ENCODE results near the gene GPR153. TPM values are rescaled to one million over a fixed set of nuclear protein-coding genes. Genes with fewer than 3 reads are reported as not detected.

GPR153 gene
- total and polyA plus RNA-seq, 2 of the 13 experiments (the other 11 are each of a cell fraction or from before 2014, with no cell fraction given) = 0.22 to 0.31 TPM

DNA sequence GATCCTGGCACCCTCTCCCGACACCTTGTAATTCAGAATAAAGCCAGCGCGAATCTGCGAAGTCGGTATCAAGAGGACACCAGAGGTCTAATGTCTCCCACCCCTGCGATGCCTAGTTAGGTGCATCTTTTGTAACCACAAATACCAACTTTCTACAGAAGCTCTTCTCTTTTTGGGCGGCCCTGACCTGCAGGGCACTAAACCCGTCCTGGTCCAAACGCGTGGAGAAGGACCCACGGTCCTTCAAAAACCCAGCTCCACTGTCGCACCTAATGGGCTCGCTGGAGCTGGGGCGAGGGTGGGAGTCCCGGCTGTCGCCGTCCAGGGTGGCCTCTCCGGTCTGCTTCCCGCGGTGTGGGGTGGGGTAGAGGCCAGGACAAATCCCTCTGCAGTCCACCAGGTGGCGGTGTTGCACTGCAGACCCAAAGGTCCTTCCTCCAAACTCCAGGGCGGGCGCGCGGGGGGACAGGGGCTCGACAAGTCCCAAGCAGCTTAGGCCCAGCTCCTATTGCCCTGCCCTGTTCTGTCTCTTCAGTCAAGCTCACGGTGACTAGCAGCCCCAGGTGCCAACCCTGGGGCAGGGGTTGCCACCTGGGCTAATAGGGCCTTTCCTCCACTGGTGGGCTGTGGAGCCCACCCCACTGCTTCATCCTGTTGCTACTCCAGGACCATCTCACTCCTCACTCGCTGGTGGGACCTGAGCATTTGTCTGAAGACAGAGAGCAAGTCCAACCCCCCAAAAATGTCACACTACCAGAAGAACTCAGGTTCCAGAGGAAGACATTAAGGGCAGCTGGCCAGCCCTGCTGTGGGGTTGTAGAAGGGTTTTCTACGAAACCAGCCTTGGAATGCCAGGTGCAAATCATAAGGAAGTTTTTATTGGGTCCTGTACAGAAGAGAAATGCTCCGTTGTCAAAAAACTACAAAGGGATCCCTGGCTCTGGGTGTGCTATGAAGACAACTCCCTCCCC is 14.1 kb downstream of the GPR153 start (continued):
- TF ChIP-seq ZNF281 (CRISPR knock-in tag; IDR thresholded peaks at IDR 0.05; ENCODE audit: borderline replicate concordance) (no peak), SKI (IDR thresholded peaks at IDR 0.05; ENCODE audit: partially characterized antibody) (no peak), AGO1 (IDR thresholded peaks at IDR 0.05; ENCODE audit: low read depth, low read length, poor library complexity, severe bottlenecking) (peak; percentile 37), ISL2 (CRISPR knock-in tag; IDR thresholded peaks at IDR 0.05) (0 out of 2 replicates have a peak, but pooled peaks have one; percentile 21), HOXA9 (CRISPR knock-in tag; IDR thresholded peaks at IDR 0.05; ENCODE audit: borderline replicate concordance) (no peak), ZNF282 (IDR thresholded peaks at IDR 0.05; ENCODE audit: partially characterized antibody) (no peak), DPF2 (CRISPR knock-in tag; IDR thresholded peaks at IDR 0.05; ENCODE audit: borderline replicate concordance, low read depth) (no peak), ZBTB10 (CRISPR knock-in tag; IDR thresholded peaks at IDR 0.05; ENCODE audit: borderline replicate concordance) (no peak), ZNF770 (CRISPR knock-in tag; IDR thresholded peaks at IDR 0.05) (no peak), KMT2A (CRISPR knock-in tag; IDR thresholded peaks at IDR 0.05) (no peak), RARA (CRISPR knock-in tag; IDR thresholded peaks at IDR 0.05) (no peak), MXI1 (IDR thresholded peaks at IDR 0.05; ENCODE audit: borderline replicate concordance, low read depth, low read length) (no peak)
- TF ChIP-seq, protein P1, sequence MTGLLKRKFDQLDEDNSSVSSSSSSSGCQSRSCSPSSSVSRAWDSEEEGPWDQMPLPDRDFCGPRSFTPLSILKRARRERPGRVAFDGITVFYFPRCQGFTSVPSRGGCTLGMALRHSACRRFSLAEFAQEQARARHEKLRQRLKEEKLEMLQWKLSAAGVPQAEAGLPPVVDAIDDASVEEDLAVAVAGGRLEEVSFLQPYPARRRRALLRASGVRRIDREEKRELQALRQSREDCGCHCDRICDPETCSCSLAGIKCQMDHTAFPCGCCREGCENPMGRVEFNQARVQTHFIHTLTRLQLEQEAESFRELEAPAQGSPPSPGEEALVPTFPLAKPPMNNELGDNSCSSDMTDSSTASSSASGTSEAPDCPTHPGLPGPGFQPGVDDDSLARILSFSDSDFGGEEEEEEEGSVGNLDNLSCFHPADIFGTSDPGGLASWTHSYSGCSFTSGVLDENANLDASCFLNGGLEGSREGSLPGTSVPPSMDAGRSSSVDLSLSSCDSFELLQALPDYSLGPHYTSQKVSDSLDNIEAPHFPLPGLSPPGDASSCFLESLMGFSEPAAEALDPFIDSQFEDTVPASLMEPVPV (CRISPR knock-in tag; IDR thresholded peaks at IDR 0.05) = no peak
- TF ChIP-seq, protein P2, sequence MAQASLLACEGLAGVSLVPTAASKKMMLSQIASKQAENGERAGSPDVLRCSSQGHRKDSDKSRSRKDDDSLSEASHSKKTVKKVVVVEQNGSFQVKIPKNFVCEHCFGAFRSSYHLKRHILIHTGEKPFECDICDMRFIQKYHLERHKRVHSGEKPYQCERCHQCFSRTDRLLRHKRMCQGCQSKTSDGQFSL (CRISPR knock-in tag; IDR thresholded peaks at IDR 0.05) = 0 out of 2 replicates have a peak, but pooled peaks have one; percentile 28
- TF ChIP-seq, protein P3, sequence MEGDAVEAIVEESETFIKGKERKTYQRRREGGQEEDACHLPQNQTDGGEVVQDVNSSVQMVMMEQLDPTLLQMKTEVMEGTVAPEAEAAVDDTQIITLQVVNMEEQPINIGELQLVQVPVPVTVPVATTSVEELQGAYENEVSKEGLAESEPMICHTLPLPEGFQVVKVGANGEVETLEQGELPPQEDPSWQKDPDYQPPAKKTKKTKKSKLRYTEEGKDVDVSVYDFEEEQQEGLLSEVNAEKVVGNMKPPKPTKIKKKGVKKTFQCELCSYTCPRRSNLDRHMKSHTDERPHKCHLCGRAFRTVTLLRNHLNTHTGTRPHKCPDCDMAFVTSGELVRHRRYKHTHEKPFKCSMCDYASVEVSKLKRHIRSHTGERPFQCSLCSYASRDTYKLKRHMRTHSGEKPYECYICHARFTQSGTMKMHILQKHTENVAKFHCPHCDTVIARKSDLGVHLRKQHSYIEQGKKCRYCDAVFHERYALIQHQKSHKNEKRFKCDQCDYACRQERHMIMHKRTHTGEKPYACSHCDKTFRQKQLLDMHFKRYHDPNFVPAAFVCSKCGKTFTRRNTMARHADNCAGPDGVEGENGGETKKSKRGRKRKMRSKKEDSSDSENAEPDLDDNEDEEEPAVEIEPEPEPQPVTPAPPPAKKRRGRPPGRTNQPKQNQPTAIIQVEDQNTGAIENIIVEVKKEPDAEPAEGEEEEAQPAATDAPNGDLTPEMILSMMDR (CRISPR knock-in tag; IDR thresholded peaks at IDR 0.05) = peak; percentile 97

Measured in HepG2 (cell line).